GM21360 (cell line): ENCODE data around the gene RAB1A.

Experiments
- ATAC-seq: cut with Tn5 transposase; IDR thresholded peaks from one replicate; pipeline ENCODE4 v1.9.1; 2021; ENCODE audit warnings: mild to moderate bottlenecking, moderate library complexity; ENCODE audit not compliant: unreplicated experiment

RAB1A gene

DNA sequence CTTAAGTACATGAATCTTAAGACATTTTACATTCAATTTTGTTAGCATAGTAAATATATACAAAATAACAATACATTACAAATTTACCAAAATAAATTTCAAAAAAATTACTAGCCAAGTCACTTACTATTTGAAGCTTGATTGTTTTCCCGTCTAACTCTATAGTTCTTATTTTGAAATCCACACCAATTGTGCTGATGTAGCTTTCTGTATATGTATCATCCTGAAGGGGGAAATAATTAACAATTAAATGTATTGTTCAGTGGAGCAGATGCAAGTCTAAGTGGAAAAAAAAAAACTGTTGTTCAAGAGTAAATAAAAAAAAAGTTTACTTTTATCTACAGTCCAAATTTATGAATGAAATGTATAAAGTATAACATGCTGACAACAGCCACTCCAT is 32.1 kb downstream of the RAB1A start:
- ATAC-seq = no peak

DNA sequence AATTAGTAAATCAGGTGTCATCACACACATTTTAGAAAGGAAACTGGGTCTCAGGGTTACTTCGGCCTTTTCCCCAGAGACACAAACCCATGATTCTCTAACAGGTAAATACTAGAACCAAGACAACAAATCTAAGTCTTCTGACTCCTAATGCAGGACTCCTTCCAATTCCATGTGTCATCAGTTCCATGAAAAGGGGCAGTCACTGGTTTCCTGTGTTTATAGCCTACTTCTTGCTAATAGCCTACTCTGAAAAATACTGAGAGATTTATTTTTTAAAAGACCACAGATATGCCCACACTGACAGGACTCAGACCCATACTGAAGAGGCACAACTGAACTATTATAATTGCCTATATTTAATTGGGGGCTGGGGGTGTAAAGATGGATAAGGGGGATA is 33.0 kb downstream of the RAB1A start:
- no peak for ATAC-seq

DNA sequence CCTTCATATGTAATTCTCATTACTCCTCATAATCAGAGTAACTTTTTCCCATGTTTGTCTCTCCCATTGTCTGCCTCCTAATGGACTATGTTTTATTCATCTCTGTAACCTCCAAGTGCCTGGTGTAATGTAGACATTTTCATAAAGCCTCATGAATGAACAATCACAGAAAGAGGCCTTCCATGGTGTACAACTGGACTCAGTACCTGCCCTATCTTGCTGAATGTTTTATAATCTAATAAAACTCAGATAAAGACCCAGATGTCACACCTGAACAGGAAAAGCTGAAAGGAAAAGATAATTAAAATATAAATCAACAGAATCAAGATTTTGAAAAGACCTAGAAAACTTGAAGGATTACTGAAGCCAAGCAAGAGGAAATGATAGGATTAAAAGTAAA is 36.7 kb downstream of the RAB1A start:
- no peak for ATAC-seq

DNA sequence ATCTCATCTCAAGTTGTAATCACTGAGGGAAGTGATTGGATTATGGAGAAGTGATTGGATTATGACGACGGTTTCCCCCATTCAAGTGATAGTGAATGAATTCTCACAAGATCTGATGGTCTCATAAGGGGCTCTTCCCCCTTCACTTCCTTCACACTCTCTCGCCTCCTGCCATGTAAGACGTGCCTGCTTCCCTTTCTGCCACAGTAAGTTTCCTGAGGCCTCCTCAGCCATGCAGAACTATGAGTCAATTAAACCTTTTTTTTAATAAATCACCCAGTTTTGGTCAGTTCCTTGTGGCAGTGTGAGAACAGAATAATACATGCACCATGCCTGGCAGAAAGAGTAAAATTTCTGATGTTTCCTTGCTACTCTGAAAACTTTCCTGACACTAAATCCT is 37.1 kb downstream of the RAB1A start:
- ATAC-seq = no peak

DNA sequence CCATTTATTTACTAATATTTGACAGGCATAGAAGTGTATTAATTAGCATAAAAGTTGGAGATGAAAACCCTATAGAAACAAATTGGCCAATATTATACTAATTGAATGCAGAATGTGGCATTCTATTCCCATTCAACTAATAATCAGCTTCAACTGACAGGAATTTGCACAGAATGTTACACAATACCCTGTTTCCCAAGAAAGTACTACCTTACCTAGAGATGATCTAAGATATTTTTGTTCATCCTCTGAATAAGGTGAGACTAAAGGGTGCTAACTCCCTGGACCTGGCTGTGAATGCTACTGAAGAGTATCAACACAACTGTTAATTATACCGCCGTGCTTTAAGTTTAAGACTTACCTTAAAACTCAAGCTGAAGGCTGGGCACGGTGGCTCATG is 44.8 kb downstream of the RAB1A start:
- no peak for ATAC-seq

DNA sequence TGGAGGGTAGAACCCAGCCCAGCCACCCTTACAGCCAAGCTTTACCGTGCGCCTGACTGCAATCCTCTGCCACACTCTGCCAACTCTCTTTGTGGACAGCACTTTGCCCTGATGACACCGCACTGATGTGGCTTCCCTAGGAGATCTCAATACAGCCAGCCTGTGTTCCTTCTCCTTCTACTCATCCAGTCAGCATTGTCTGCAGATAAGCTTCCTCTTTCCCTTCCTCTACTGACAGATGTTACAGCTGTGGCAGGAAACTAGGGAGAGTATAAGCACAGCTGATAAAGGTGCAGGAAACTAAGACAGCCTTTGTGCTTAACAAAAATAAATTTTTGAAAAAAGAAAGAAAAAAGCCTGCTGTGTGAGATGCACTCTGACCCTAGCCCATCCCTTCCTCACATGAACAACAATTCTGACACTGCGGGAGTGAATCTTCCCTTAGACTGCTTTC is 48.6 kb downstream of the RAB1A start:
- ATAC-seq = no peak

DNA sequence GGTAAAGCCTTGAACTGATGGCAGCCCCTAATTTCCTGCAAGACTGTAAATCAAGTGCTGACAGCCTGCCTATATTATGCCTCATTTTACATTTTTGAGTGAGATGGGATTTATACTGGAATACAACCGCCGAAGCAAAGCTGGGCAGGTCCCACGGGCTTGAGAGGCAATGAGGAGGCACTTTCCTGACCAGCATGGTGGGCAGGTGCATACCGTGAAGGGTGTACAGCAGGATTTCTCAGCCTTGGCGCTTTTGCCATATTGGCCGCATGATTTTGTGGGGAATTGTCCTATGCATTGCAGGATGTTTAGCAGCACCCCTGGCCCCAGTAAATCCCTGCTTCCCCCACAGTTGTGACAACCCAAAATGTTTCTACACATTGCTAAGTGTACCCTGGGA is 50.9 kb downstream of the RAB1A start:
- no peak for ATAC-seq

DNA sequence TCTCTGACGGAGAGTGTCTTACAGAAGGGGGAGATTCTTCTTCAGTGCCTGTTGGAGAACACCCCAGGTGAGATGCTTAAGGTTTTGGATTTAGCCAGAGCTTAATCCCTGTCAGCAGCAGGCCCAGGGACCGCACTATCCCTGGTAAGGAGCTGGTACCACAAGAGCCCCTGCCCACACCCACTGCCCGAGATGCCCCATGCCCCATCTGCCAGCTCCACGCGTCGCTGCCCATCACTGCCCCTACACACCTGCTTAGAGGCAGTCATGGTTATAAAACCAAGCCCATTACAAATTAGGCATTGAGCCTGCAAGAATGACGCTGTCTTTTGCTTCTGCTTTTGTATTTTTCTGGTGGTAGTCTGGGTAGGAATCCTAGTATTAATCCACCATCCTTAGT is 52.0 kb downstream of the RAB1A start:
- ATAC-seq = no peak

DNA sequence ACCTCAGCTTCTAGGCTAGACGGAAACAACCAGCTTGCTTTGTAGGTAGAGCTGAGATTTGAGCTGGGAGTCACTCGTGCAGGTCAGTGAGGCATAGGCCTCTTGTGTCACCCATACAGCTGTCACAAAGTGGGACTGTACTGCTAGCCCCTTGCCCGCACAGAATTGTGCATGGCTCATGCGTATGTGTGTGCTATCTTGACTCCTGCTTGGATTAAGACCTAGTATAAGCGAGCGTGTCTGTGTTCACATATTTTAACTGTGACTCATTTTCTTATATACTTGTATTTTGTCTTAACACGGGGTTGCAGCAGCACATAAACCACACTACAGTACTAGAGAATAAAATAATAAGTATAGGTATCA is 53.6 kb downstream of the RAB1A start:
- no peak for ATAC-seq

DNA sequence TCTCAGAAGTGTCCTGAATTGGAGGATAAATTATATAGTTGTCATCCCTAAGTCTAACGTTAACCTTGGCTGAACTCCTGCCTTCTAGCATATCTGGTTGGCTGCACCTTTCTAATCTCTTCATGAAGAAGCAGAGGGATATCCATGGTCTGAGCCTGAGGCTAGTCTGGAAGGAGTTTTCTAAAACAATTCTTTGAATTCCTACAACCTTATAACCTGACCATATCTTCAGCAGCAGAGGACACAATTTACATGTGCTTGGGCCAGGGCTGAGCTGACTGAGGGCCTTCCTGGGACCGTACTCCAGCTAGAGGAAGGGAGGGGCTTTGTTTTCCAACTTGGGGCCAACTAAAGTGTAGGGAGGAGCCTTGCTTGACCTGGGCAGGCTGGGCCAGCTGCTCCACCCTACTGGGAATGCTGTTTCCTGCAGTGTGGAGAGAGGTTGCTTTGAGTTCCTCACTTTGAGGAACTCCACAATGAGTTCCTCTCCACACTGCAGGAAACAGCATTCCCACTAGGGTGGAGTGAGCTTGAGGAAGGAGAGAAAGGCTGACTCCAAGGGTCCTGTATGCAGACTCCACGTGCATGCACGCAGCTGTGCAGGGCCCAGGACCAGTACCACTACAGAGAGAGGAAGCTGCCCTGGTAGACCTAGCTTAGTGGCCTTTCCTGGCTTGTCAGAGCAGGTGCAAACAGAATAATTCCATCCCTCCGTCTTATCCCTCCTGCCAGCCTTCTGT is 54.1 kb downstream of the RAB1A start:
- no peak for ATAC-seq

DNA sequence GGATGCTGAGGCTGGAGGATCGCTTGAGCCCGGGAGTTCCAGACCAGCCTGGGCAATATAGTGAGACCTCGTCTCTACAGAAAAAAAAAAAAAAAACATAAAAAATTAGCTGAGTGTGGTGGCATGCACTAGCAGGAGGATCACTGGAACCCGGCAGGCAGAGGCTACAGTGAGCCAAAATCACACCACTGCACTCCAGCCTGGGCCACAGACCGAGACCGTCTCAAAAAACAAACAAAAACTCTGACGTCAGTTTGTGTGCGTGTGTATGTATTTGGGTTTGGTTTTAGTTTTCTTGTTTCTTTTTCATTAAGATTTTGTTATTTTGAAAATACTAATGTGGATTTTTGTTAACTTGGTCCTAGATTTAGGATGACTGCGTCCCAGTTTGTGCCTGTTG is 54.7 kb downstream of the RAB1A start:
- ATAC-seq = no peak

DNA sequence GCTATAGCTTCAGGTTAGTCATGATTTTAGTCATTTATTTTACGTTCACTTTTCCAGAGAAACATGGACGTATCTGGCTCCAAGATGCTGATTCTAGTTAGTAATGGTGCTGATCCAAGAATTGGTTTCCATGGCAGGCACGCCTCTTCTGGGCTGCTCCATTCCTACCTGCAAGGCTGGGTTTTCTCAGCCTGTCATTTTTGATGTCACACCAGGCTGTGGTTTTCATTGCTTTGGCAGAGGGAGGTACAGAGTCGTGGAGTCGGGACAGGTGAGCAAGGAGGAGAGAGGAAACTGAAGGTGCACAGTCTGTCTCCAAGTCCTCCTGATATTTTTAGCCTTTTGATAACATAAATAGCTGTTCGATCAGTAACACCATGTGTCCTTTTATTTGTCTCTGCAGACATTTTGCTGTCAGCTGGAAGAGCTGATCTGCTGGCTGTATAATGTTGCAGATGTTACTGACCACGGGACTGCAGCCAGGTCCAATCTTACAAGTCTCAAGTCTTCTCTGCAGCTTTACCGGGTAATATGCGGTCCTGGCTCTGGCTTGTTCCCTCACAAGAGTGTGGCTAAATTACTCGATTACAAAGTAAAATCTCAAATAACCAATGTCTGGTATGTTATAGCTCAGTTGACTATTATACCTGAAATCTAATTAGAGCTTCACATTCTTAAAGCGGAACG is 55.9 kb downstream of the RAB1A start:
- ATAC-seq = no peak

DNA sequence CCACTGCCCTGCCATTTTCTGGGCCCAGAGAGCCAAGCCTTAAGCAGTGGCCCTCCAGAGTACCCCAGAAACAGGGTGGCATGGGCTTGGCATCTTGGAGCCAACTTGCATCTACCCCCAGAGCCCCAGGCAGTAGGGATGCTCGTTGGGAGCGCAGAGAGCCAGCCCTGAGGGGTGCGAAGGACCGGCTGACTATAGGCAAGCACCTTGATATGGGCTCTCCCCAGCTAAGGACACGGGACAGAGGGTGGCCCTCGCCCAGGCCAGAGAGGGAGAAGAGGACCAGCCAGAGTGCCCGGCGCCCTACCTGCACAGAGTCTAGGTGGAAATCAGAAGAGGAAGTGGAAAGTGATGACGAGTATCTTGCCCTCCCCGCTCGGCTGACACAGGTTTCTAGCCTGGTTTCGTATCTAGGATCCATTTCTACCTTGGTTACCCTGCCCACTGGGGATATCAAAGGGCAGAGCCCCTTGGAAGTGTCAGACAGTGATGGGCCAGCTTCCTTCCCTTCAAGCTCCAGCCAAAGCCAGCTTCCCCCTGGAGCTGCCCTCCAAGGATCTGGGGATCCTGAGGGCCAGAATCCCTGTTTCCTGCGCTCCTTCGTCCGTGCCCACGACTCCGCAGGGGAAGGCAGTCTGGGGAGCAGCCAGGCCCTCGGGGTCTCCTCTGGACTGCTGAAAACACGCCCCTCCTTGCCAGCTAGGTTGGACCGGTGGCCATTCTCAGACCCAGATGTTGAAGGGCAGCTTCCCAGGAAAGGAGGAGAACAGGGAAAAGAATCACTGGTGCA is 57.5 kb downstream of the RAB1A start:
- ATAC-seq = peak; percentile 48

DNA sequence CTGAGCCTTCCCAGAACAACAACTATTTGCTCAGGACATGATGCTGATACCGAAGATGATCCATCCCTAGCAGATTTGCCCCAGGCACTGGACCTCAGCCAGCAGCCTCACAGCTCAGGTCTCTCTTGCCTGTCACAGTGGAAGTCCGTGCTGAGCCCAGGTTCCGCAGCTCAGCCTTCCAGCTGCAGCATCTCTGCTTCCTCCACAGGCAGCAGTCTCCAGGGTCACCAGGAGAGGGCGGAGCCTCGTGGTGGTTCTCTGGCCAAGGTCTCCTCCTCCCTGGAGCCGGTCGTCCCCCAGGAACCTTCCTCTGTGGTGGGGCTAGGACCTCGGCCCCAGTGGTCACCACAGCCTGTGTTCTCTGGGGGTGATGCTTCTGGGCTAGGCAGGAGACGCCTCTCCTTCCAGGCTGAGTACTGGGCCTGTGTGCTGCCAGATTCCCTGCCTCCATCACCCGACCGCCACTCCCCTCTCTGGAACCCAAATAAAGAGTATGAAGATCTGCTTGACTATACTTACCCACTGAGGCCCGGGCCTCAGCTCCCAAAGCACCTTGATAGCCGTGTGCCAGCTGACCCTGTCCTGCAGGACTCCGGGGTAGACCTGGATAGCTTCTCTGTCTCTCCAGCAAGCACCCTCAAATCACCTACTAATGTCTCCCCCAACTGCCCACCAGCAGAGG is 58.3 kb downstream of the RAB1A start:
- ATAC-seq = no peak

DNA sequence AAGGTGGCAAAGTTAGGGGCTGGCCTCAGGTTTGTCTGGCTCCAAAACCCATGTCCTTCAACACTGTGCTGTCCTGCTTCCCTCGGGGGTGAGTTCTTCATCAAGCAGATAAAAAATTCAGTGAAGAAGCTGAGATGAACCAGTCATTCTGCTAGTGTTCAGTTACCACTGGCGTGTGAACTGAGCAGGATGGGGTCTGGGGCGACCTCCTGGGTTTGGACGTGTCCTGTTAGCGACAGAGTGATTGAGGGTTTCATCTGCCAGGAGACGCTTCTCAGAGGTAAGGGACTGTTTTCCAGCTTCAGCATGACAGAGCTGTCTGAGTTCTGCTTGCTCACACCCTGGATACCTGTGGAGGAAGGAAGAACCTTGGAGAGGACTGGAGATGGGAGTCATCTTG is 59.0 kb downstream of the RAB1A start:
- ATAC-seq = no peak

DNA sequence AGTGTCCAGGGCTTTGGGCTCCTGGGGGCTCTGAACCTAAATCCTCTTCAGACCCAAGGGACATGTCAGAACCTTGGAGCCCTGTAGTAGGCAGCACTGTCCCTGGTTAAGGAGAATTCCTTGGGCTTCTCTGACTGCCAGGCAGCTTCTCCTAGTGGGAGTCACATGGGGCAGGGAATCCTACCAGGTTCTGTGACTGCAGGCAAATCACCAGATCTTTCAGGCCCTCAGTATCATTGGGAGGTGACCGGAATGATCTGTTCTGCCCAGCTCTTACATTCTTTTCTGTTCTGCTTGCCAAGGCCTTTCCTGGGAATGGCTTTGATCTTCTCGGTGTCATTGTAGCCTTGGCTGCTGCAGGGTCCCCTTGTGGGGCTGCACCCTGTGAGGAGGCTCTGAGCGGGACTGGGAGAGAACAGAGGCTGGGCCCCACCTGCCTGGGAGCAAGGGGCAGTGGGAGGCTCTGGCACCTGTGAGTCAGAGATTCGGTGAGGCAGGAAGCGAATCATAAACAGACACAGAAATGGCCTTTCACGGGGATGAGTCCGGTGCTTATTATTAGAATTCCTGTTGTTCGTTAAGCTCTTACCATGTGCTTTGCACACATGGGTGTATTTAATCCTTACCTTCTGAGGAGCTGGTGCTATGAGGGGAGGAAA is 59.6 kb downstream of the RAB1A start:
- ATAC-seq = no peak

DNA sequence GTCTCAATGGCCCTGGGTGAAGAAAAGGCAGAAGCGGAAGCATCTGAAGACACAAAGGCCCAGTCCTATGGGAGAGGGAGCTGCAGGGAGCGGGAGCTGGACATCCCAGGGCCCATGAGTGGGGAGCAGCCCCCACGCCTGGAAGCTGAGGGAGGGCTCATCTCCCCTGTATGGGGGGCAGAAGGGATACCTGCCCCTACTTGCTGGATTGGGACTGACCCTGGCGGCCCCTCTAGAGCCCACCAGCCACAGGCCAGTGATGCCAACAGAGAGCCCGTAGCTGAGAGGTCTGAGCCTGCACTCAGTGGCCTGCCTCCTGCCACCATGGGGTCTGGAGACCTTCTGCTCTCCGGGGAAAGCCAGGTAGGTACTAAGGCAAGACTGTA is 60.5 kb downstream of the RAB1A start:
- ATAC-seq = no peak

DNA sequence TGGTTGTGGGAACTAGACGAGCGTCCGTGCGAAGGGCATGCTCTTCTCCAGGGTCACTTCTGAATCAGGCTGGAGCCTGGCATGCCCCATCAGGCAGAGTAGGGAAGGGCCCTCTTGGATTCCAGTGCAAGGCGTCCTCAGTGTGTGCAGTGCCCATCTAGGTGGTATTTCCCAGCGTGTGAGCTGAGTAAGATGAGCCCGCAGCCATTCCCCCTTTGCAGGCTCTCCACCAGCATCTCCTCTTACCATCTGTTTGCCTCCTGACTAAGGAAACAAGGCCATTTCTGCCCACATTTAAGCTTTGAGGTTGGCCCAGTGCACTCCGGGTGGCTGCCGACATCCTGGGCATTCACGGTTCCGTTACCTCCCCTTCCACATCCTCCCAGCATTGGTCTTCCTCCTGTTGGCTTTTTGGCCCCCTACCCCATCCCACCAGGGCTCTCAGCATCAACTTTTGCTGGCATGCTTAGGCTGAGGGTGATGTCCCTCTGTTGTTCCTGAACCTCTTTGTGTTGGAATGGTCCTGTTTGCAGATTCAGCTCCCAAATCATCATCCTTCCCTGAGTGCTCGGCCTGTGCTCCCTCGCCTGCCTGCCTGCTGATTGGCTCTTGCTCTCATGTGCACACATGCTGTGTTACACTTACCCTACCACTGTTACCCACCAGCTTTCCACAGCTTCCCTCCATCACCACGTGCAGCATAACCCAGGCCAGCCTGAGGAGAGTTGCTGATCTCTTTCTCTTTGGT is 61.9 kb downstream of the RAB1A start:
- no peak for ATAC-seq

DNA sequence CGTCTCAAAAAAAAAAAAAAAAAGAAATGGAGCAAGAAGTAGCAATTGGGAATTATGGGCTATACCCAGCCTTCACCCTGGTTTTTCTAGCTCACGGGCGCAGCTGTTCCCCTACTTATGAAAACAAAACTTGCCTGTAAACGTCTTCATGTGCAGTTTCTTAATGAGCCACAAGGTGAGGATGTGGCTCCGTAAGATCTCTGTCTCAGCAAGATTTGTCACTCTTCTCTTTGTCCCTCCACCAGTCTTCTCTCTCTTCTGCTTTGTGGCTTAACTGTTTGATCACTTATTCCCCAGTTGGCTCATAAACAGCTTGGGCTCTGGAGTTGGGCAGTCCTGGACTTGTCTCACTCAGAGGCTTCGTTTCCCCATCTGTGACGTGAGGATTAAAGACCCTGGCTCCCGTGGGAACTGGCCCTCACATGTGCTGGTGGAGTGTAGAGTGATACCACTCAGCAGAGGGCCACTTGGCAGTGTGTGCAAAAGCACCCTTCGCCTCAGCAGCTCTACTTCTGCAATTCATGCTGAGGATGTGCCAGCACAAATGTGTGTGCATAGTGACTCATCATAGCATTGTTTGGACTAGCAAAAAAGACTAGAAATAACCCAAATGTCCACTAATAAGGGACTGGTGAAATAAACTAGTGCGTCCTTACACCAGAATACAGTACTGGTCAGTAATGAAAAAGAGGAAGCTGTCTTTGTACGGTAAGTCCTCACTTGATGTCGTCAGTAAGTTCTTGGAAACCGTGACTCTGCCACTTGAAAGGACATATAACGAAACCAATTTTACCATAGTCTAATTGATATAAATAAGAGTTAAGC is 65.0 kb downstream of the RAB1A start:
- ATAC-seq = peak; percentile 75
